Medulla oblongata (tissue), 1 donor: ENCODE data around the gene ALLC.

Source experiments
- DNase-seq: peaks from one replicate; pipeline ENCODE4 v3.0.0-alpha.2; 2015; ENCODE audit errors: extremely low spot score

Gene ALLC

DNA sequence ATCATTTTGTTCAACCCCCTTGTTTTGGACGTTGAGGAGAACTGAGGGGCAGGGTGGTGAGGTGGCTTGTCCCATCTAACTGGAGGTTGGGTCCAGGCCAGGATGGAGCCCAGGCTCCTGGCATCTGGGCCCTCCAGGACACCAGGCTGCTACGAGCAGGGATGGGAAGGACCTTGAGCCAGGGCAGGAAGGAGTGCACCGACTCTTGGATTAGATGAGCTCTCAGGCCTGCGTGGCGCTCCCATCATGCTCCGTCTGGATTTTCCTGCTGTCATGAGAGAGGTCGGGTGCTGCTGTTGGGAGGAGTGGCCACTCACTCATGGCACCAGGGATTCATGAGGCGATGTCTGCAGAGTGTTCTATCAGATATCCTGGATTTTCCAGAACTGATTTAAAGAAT lies 18.3 kb upstream of the ALLC start:
- DNase-seq, result no peak

DNA sequence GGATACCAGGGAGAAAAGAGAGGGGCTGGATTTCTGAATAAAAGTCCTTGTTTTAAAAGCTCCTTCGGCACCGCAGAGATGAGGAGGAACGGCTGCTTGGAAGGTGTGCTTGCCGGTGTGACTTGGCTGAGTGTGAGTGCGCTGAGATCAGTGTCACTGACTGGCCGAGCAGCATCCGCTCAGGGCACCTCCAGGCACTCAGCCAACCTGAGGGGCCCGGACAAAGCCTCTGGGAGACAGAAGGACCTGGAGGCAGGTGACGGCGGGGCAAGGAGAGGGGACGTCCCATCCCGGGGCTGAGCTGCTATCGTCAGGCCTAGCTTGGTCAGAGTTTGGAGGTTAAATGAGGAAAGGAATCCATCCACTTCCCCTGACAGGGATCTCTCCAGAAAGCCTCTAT lies 16.8 kb upstream of the ALLC start:
- DNase-seq, result no peak

DNA sequence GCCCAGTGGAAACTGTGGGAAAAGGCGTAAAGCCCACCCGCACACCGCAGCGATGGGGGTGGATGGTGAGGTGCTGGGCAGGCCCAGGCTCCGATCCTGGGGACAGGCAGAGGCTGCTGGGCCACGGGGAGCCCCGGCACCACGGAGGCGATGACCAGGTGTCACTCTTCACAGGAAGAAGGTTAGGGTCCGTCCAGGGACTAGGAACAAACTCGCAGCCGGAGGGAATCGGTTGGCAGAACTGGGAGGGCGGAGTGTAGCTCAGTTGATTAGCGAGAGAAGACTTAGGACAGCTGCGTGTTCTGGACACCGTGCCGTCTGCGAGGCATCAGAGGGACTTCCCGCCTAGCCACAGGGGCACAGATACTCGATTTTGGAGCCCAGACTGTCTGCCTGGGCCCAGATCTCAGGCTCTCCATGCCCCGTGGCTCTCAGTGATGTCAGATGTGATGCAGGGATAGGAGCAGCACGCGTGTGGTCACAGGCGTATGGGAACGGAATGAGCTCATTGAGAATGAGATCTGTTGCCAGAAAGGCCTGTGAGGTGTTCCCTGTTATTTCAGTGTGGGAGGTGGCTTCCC lies 16.1 kb upstream of the ALLC start:
- no peak for DNase-seq

DNA sequence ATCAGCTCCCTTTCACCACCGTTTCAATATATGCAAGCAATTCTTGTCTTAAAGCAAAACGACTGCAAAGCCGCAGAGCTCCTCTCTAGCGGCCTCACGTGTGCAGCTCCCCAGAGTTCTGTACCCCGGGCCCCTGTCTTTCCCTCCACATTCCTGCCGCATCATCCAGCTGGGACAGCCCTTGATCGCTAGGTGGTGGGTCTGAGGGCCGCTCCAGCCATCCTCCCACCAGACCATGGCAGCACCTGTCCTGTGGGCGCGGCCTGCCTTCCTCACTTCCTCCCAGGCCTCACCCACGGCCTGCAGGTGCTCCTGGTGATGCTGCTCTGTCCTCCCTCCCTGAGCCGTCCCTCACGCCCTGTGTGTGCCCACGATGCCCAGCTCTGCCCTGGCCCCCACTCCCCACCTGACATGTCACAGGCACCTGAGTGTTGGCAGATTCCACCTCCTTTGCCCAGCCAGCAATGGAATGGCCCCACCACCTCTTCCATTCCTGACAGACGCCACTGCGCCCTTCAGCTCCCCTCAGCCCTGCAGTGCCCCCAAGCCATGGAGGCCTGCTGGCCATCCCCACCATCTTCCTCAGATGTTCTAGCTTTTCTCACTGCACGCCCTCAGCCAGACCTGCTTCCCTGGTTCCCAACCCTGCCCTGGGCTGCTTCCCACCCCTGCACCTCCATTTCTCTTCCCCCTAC lies 15.3 kb upstream of the ALLC start:
- DNase-seq, result no peak

DNA sequence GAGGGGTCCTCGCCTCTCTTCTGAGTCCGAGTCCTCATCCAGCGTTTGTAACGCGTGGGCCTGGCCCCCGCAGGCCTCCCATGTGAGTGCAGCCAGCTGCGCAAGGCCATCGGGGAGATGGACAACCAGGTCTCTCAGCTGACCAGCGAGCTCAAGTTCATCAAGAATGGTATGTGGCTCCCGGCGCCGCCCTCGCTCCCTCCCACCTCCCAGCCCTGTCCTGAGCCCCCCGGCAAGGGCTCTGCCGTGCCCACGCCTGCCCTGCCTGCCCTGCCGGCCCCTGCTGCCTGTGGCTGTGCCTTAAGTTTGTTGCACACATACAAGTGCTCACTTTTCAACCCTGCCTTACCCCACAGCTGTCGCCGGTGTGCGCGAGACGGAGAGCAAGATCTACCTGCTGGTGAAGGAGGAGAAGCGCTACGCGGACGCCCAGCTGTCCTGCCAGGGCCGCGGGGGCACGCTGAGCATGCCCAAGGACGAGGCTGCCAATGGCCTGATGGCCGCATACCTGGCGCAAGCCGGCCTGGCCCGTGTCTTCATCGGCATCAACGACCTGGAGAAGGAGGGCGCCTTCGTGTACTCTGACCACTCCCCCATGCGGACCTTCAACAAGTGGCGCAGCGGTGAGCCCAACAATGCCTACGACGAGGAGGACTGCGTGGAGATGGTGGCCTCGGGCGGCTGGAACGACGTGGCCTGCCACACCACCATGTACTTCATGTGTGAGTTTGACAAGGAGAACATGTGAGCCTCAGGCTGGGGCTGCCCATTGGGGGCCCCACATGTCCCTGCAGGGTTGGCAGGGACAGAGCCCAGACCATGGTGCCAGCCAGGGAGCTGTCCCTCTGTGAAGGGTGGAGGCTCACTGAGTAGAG lies 14.4 kb upstream of the ALLC start:
- no peak for DNase-seq

DNA sequence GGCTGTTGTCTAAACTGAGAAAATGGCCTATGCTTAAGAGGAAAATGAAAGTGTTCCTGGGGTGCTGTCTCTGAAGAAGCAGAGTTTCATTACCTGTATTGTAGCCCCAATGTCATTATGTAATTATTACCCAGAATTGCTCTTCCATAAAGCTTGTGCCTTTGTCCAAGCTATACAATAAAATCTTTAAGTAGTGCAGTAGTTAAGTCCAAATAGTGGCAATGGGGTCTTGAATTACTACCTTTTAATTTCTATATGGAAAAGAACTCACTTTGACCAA lies 13.8 kb upstream of the ALLC start:
- DNase-seq, result no peak

DNA sequence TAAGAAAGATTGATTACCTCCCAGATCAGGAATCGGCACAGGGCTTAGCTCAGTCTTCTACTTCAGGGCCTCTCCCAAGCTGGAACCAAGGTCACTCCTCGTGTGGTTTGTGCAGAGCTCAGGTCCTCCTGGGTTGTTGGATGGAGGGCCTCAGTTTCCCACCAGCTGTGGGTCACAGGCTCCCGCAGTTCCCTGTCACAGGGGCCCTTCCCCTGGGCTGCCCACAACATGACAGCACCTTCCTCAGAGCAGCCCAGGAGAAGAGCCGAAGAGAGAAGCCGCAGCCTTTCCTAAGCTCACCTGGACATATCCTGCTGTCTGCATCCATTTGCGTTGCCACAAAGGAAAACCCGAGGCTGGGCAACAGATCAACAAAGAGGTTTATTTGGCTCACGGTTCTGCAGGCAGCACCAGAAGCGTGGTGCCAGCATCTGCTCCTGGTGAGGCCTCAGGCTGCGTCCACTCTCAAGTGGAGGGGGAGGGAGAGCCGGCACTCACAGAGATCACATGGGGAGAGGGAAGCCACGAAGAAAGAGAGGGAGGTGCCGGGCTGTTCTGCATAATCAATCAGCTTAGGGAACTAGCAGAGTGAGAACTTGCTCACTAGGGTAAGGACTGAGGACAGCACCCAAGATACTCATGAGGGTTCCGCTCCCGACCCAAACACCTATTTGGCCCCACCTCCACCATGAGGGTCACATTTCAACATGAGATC lies 13.0 kb upstream of the ALLC start:
- DNase-seq, result no peak

DNA sequence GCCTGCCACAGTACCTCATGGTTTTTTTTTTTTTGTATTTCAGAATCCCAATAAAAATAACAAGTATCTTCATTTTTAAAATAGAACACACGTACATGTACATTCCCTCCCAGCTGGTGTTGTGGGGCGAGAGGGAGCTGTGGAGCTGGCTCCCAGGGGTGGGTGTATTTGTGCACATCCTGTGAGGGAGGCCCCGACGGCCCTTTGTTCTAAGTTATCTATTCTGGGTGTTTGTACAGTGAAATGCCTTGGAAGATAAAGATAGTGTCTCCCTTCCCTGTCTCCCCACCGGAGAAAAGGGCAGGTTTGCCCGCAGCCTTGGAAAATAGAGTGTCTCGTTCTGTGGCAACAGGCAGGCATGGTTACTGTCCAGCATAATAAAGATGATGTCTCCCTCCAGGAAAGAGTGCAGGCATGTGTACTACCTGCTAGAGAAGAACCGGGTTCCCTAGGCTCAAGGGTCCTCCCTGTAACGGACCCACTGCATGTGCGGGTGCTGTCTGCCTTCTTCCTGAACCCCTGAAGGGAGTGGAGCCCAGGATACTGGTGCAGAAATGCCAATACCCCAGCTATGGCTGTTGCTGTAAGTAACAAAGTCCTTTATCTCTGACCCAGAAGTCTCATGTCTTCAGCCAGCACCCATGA lies 12.1 kb upstream of the ALLC start:
- no peak for DNase-seq

DNA sequence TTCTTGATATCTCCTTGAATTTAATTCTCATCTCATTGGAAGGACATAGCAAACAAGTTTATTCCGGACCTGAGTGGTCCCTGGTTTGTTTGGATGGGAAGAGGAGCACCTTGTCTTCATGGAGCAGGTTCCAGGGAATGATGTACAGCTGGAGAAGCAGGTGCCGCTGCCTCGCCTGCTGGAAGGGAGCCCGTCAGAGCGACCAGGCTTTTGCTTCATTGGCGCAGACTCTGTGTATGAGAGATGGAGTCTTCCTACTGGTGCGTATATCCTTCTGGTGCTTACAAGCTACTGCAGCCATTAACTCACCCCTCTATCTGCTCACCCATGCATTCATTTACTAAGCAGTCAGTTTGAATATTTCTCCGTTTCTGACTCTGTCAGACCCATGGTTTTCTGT lies 11.6 kb upstream of the ALLC start:
- DNase-seq, result no peak

DNA sequence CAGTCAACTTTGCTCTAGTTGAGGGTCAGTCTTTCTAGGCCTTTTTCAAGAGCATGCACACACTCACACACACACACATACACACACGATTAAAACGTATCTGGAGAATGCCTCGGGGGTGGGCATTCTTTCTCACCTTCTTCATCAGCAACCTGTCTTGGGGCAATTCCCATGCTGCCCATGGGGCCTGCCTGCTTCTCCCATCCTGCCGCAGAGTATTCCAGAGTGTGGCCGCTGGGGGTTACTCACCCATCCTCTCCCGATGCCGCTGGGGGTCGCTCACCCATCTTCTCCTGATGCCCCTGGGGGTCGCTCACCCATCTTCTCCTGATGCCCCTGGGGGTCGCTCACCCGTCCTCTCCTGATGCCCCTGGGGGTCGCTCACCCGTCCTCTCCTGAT lies 10.8 kb upstream of the ALLC start:
- no peak for DNase-seq

DNA sequence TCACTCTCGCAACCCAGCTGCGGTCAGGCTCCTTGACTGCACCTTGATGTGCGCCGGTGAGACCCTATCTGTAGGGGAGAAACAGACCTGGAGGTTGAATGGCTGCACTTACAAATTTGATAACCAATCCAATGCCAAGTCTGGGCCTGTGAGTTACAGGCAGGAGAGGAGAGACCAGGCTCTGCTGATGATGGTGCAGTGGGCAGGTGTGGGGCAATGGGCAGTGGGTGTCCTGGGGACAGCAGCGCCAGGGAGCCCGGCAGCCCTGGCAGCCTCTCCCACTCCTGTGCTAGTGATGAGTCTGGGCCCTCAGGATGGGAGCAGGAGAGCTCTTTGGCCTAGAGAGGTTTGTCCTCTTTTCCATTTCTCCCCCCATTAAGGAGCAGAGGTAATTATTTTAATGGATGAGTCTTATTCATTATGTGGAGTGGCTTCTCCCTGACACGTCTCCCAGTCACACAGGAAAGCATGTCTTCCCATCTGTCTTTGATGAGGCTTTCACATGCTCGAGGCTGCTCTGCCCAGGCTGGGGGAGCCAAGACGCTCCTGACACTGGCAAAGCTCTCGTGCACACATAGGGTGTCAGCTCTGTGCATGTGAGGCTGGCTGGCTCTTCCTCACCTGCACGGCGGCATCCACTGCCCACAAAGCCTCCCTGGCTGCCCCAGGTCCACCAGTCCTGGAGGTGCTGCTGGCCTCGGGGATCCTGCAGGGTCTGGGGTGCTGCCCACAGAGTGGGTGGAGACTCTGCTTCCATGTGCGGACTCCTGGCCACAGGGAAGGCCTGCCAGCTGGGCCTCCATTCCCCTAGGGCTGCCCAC lies 10.0 kb upstream of the ALLC start:
- no peak for DNase-seq

DNA sequence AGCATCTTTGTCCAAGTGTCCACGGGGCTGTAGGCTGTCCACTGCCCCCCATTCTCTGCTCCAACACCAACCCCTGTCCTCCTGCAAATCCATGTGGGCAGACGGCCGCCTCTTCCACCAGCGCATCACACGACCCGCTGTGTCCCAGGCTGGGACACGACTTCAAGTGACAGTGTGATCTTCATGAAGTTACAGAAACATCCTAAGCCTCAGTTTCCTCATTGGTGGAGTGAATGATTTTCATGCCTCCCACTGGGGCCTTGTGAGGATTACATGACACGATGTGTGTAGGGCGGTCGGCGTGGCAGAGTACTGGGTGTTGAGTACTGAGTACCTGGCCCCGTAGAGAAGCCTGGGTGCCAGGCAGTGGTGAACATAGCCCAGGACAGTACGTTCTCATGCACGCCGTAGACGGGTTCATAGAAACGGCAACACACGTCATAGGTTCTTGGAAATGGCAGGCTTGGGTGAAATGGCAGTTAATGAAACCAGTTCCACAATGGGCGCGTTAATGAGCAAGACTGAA lies 9.3 kb upstream of the ALLC start:
- DNase-seq, result no peak

DNA sequence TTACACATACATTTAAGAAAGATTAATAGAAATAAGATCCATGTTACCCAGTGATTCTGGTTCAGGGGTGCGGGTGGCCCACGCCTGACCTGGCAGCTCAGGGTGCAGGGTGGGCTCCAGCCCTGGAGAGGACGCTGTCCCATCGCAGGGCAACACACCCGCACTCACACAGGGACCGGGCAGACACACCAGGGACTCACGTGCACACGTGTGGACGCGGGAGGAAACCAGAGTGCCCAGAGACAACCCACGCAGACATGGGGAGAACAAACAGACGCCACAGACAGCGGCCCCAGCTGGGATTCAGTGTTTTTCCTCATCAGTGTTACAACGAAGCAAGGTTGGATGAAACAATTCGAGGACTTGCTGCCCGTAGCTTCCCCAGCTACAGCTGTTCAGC lies 8.4 kb upstream of the ALLC start:
- no peak for DNase-seq

DNA sequence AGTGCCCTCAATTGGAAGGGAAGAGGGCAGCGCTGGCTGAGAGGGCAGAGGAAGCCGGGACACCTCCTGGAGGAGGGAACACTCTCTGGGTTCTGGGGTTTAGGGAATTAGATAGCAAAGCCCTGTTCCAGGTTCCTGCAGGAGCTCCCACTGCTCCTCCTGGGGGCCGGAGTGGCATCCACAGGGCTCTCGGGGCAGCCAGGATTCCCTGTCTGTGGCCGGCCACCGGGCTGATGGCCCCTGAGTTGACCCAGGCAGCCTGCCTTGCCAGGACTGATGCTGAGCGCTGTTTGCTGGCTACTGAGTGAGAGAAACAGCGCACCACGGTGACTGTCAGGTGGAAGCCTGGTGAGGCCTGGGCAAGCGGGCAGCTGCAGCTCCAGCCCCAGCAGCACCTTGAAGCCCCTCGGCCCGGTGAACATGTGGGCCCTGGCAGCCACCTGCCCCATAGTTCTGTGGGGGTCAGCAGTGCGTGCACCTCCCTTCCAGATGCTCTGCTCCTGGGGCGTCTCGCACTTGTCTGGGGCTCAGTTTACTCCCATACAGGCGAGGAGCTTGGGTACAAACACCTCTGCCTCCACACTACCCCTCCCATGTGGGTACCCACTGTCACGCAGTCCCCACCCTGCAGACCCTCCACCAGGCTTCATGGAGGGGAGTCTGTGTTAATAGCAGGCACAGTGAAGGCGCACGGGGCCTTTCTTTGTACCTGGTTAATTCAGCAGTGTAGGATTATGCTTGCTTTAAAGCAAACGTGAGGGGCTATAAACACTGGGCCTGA lies 7.7 kb upstream of the ALLC start:
- DNase-seq, result no peak

DNA sequence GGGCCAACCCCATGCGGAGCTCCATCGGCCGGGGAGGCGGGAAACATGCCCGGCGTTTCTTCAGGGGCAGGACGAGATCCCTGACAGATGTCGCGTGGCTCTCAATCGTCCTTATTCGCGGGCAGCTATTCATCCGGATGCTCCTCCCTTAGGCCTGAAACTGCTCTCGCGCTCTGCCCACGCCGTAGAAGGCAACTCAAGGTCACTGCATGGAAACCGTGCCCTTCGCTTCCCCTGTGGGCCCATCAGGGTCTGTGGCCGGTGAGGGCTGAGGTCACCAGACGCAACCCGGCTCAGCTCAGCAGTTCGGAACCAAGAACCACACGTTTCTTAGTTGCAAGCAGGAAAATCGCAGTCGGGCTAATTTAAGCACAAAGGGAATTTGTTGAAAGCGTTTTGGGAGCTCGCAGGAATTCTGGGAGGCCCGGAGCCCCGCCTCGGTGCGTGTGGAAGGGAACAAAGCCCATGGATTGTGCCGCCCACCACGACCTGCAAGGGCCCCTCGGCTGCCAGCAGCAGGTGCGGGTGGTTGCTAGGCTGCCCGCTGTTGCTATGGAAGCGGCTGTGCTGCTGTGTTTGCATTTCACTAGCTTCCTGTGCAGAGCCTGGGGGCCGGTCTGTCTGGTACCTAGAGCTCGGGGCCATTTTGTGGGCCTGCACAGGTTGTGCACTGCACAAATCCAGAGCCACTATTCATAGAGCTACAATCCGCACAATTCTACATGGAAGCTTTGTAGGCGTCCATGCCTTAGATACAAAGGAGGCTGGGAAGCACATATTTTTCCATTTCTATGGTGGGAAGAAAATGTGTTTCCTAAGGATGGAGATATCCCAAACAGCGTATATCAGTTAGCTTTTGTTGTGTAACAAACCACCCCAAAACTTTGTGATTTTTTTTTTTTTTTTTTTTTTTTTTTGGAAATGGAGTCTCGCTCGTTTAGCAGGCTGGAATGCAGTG lies 6.0 kb upstream of the ALLC start:
- DNase-seq, result peak; percentile 27

DNA sequence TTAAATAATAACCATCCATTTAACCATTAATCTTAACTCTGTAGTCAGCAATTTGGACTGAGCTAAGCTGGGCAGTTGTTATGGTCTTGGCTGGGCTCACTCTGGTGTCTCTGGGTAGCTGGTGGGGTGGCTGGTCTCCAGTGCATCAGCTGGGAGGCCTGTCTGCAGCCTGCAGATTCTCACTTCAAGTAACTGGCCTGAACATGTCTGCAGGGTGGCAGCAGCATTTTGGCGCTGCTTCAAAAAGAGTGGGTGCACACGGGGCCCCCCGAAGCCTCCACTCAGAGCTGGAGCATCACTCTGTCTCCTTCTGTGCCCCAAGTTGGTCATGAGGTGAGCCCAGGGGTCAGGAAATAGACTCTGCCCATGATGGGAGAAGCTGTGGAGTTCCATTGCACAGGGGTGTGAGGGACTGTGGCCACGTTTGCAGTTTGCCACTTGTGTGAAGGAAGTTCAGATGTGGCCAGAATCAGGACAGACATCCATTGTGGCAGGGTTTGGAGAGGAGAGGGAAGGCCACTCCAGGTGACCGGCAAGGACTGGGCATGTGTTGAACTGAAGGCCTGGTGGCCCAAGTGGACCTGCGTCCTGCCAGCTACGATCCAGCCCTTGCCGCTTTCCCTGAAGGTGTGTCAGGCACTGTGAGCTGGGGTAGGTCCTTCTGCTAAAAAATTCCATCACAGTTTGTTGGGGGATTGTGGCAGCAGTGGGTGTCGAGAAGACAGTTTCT lies 4.9 kb upstream of the ALLC start:
- no peak for DNase-seq

DNA sequence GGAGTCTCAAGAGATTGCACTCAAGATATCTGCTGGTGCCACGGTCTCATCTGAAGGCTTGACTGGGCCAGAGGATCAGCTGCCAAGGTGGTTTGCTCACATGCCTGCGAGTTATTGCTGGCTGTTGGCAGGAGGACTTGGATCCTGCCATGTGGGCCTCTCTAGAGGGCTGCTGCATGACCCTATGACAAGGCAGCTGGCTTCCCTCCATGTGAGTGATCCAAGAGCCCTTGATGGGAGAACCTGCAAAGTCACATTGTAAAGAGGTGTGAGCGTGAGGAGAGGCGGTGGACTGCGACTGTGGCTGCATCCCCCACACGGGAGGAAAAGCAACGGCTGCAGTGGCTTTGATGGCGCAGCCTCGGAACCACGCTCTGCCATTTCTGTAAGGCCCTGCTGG lies 4.0 kb upstream of the ALLC start:
- DNase-seq, result no peak

DNA sequence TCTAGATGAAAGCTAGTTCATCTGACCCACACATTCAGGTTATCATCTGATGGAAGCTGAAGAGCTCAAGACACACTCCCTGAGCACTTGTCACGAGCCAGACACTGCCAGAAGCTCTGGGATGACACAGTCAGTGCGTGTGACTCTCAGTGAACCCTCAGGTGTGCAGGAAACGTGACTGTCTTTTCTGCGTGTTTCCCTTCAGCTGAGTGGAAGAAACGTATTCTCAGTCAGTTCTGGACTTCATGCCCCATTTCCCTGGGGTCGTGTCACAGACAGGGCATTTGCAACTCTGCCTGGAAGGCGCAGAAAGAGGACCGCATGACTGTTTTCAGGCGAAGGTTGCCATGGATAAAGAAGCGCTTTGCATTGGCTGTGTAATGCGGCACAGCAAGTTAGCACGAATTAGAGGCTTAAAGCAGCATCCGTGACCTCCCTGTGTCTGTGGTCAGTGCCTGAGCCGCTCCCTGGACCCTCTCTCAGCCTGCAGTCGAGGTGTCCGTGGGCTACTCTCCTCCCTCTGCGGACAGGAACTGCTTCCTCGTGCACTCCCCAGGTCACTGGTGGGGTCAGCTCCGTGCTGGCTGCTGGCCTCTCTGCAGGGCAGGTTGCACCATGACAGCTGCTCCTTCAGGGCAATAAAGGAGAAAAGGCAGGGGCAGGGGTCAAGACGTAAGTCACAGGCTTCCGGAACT lies 3.3 kb upstream of the ALLC start:
- DNase-seq, result no peak
